ENCODE results near the gene SCFD2.
"Not testable (repeated sequence)": the region's sequence is repeated elsewhere in the genome, so short reads cannot be mapped to it uniquely, and the experiment has no call there.

Gene SCFD2

GRCh38 chr4:53013873-53014775 lies 351.7 kb downstream of the SCFD2 start:
- DNase-seq (ENCODE audit: low spot score), result no peak

DNA sequence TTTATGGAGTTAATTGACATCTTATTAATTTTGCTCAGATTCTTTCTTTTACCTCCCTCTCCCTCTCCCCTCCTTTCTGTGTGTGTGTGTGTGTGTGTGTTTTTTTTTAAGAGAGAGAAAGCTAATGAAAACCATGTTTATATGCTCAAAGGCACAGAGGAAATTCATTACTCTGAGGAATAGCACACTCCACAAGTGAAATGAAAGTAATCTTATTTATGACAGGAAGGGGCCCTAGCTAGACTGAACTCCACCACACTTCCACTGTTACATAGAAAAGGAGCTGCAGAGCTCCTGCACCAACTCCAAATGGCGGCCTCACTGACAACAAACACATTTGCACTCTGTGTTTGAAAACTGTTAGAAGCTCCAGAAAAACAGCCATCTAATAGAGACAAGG lies 353.1 kb downstream of the SCFD2 start:
- no peak for DNase-seq (ENCODE audit: low spot score)

DNA sequence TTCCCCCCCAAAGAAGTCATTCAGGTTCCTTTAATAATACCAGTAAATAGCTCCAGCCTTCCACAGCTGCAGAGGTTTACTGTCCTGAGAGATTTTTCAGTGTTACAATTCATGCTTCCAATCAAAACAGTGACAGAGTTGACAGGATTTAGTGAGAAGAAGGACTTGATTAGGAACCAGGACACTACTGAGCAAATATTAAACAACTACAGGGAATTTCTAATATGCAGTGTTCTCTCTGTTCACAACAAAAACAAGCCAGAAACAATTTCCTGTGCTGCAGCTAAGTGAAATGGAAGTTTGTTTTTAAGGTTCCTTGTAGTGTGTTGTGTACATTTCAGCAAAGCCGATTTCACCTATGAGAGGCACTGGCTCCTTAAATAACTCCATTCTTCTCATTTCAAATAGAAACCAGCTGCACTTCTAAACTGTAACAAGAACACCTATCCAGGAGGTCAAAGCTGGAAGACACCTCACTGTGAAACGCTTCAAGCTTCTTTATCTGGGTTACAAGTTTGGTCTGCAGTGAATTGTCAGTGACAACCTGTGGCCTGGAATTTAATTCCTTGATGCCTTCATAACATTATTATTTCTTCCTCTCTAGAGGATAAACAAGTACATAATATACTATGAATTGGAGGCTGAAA lies 354.5 kb downstream of the SCFD2 start:
- no peak for DNase-seq (ENCODE audit: low spot score)

GRCh38 chr4:53010318-53010717 lies 355.5 kb downstream of the SCFD2 start:
- no peak for DNase-seq (ENCODE audit: low spot score)

DNA sequence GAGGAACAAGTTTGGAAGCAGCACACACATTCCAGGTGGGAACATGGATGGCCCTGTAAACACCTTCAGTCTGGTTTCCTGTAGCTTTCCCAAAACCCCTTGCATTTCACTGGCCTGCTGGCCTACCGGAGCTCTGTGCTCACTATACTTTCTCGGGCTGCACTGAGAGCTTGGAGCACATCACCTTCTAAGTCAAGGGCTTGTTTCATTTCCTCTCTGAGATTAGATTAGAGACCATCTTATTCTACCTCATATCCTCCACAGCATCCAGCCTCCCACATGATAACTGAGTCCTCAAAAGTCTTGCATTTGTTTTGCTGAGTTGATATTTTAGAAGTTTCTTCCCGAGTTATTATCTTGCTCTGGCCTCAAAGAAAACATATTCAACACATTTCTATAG lies 356.0 kb downstream of the SCFD2 start:
- DNase-seq (ENCODE audit: low spot score), result no peak

- DNase-seq (ENCODE audit: low spot score), result no peak
Observed at GRCh38 chr4:53007024-53007423, 358.8 kb downstream of the SCFD2 start.

- no peak for DNase-seq (ENCODE audit: low spot score)
Observed at GRCh38 chr4:53005808-53006207, 360.1 kb downstream of the SCFD2 start.

- no peak for DNase-seq (ENCODE audit: low spot score)
Observed at GRCh38 chr4:53005149-53005546, 360.7 kb downstream of the SCFD2 start.

GRCh38 chr4:53004497-53005148 lies 361.2 kb downstream of the SCFD2 start:
- DNase-seq (ENCODE audit: low spot score), result no peak

DNA sequence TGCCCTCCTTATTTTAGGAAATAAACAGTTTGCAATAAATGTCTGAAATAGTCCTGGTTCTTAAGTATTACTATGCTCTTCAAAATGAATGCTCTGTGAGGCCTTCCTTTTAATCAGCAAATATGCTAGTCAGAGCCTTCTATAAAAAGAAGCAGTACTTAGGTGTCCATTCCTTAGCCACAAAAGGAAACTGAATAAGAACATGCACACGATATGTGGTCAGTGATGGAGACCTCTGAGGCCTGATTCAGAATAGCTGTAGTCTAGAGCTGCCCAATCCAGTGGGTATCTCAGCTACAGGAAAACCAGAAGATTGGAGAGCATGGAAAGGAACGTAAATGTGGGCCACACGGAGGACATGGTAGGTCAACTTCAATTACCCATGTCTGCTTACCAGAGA lies 361.9 kb downstream of the SCFD2 start:
- no peak for DNase-seq (ENCODE audit: low spot score)

DNA sequence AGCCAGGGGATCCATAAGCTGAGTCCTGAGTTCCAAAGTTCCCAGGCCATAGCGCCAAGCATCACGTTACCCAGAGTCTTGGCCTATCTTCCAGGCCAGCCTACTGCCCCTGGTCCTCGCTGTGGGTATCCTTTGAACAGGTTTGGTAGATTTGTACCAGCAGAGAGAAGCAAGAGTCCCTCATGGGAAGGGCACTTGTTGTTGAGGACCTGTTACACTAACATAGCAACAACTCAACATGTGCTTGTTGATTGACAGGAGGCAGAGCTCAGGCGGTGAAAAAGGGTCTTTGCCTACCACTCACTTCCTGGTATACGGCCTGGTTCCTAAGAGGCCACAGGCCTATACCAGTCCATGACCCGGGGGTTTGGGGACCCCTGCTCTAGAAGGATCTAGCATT lies 365.3 kb downstream of the SCFD2 start:
- DNase-seq (ENCODE audit: low spot score), result no peak

- no peak for DNase-seq (ENCODE audit: low spot score)
Observed at GRCh38 chr4:52999626-53000025, 366.2 kb downstream of the SCFD2 start.

DNA sequence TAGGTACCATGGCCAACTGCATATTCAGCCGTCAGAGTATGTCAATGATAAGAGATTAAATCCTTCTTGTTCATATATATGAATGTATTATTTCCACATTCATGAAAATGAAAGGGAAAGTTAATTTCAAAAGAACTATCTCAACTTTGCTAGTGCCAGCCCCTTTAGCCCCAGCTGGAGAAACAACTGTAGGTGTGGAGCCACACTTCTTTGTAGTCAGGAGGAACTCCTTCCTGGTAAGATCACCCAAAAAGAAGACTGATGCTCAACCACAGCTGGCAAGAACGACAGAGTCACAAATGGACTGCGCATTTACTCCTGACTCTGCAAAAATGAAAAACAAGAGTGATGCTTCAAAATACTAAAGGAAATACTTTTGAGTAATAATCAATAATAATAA lies 367.4 kb downstream of the SCFD2 start:
- DNase-seq (ENCODE audit: low spot score), result no peak

DNA sequence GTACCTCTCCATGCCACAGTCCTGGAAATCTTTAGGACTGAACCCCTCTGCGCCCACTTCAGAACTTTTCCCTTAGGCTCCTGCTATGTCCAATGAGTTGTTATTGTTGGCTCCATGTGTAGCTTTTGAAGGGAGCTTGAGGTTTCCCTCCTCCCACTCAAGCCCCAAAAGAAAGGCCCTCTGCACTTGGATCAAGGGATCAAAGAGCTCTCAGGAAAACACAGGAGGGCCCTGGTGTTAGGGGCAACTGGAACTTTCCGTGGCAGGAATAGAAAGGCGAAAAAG lies 368.8 kb downstream of the SCFD2 start:
- DNase-seq (ENCODE audit: low spot score), result no peak

- DNase-seq (ENCODE audit: low spot score), result no peak
Observed at GRCh38 chr4:52996261-52997131, 369.4 kb downstream of the SCFD2 start.

DNA sequence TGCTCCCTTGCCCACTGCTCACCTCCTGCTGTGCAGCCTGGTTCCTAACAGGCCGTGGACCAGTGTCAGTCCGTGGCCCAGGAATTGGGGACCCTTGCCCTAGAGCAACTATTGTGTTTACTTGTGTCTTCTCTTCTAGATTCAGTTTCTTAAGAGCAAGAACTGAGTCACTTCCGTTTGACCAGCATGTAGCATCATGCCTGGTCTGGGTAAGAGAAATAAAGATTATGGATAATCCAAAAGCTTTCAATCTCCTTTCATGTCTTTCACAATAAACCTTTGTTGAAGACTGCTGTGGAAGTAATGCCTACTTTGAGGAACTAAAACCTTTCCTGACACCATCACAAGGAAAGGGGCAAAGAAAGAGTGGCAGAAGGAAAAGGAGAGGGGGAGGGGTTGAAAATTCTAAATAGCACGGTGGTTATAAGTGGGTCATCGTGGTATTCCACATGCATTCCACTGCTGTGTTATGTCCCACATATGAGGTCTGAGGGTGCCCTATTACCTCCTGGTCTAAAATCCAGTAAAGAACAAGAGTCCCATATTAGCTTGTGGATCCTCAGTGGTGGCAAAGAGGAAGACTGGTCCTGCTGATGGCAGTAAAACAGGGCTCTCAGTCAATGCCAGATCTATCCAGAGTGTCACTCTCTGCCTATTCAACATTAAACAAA lies 370.4 kb downstream of the SCFD2 start:
- DNase-seq (ENCODE audit: low spot score), result no peak

- no peak for DNase-seq (ENCODE audit: low spot score)
Observed at GRCh38 chr4:52994567-52994966, 371.3 kb downstream of the SCFD2 start.

DNA sequence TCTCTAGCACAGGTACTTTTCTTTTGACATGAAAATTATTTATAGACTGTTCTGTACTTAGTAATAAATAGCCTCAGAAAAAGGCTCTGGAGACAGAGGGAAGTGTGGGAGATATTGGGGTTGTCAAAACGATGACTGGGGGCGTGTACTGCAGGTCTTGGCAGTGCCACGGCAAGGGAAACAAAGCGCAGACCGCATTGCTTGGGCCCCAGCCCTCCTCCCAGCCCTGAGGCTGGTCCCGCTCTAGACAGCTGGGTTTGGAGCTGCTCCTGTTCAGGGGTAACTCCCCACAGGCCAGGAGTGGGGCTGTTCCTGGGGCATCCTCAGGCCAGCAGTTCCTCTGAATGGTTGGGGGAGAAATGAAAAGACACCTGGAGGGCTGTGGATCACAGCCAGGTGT lies 372.1 kb downstream of the SCFD2 start:
- DNase-seq (ENCODE audit: low spot score), result no peak

- not testable (repeated sequence) for DNase-seq (ENCODE audit: low spot score)
Observed at GRCh38 chr4:52992551-52992950, 373.3 kb downstream of the SCFD2 start.

DNA sequence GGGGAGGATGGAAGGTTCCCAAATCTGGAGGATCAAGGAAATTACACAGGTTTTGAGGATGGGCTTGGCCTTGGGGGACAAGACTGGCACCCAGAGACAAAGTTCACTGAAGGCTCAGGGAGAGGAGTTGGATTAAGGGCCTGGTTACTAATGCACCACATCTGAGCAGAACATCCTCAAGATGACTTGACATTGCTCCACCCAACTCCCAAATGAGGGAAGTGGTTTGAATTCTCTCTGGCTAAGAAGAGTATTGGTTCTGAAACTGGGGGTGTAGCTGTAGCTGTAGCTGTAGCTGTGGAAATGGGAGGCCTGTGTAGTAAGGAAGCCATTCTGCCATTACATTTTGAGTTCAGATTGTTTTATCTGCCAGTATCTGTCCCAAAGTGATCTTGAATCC lies 374.4 kb downstream of the SCFD2 start:
- no peak for DNase-seq (ENCODE audit: low spot score)

DNA sequence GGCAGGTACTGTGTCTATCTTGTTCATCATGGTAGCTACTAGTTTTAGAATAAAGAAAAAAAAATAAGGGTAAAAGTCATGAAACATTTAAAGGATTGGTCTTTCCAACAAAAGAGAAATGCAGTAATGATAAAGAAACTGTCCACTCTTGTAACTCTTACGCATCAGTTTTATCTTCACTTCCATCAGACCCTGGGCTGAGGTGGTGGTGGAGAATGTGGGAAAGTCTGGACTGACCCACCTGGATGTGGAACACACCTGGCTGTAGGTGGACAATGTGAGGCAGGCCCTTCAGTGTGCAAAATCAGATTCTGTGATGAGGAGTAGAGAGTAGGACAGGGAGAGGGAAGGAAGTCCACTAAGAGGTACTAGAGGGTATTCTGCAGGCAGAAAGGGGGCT lies 375.2 kb downstream of the SCFD2 start:
- no peak for DNase-seq (ENCODE audit: low spot score)

- no peak for DNase-seq (ENCODE audit: low spot score)
Observed at GRCh38 chr4:52989865-52990264, 376.0 kb downstream of the SCFD2 start.

All from globus pallidus (tissue), 1 donor.